HepG2 (cell line): Measurements from ENCODE around the gene LSM14B. TPM values are rescaled to one million over a fixed set of nuclear protein-coding genes. Genes with fewer than 3 reads are reported as not detected.

Experiments used
- CAMTA2 ChIP-seq: sonication (generic); formaldehyde crosslinking; IDR thresholded peaks from 2 replicates; pipeline ENCODE4 v1.4.0; 2020; ENCODE audit warnings: mild to moderate bottlenecking, missing genetic modification reagents, borderline replicate concordance
- CENPX ChIP-seq: sonication (generic); formaldehyde crosslinking; IDR thresholded peaks from 2 replicates; pipeline ENCODE4 v1.9.0; 2021; ENCODE audit warnings: mild to moderate bottlenecking, missing genetic modification reagents, moderate library complexity
- FOXK2 ChIP-seq: fragments of 450-650 bp; IDR thresholded peaks from 2 replicates; pipeline ENCODE4 v1.6.1; 2016
- GZF1 ChIP-seq: sonication (generic); formaldehyde crosslinking; IDR thresholded peaks from 2 replicates; pipeline ENCODE4 v1.5.1; 2020; ENCODE audit warnings: mild to moderate bottlenecking, missing genetic modification reagents
- JDP2 ChIP-seq: sonication (generic); formaldehyde crosslinking; IDR thresholded peaks from 2 replicates; pipeline ENCODE4 v1.8.1; 2022; ENCODE audit warnings: missing genetic modification reagents, borderline replicate concordance
- MAFK ChIP-seq, 2 experiments: IDR thresholded peaks in 1 of 2; conservative IDR thresholded peaks in 1 of 2; 2 replicates each; pipeline ENCODE4 v1.6.1; 2011; ENCODE audit warnings: improper control_type of control experiment in 2 of 2, low read length in 2 of 2
- PRMT3 ChIP-seq: sonication (generic); formaldehyde crosslinking; IDR thresholded peaks from 2 replicates; pipeline ENCODE4 v1.8.1; 2022; ENCODE audit warnings: low read depth, mild to moderate bottlenecking, moderate library complexity, missing genetic modification reagents, borderline replicate concordance
- SP4 ChIP-seq: sonication (generic); formaldehyde crosslinking; IDR thresholded peaks from 2 replicates; pipeline ENCODE4 v1.8.1; 2023; ENCODE audit warnings: mild to moderate bottlenecking, missing genetic modification reagents
- ZBTB3 ChIP-seq: sonication (generic); formaldehyde crosslinking; IDR thresholded peaks from 2 replicates; pipeline ENCODE4 v1.4.0; 2020; ENCODE audit warnings: low read depth, mild to moderate bottlenecking, moderate library complexity, missing genetic modification reagents, borderline replicate concordance
- ZBTB7A ChIP-seq: sonication (generic); formaldehyde crosslinking; IDR thresholded peaks from 2 replicates; pipeline ENCODE4 v1.8.0; 2022; ENCODE audit warnings: mild to moderate bottlenecking, missing genetic modification reagents
- ZNF484 ChIP-seq: sonication (generic); formaldehyde crosslinking; IDR thresholded peaks from 2 replicates; pipeline ENCODE4 v1.5.1; 2020; ENCODE audit warnings: mild to moderate bottlenecking, low read depth, missing genetic modification reagents, borderline replicate concordance
- ZNF737 ChIP-seq: sonication (generic); formaldehyde crosslinking; IDR thresholded peaks from 2 replicates; pipeline ENCODE4 v1.5.0; 2020; ENCODE audit warnings: missing genetic modification reagents, mild to moderate bottlenecking, borderline replicate concordance
- ZNF891 ChIP-seq: sonication (generic); formaldehyde crosslinking; IDR thresholded peaks from 2 replicates; pipeline ENCODE4 v1.5.0; 2020; ENCODE audit warnings: mild to moderate bottlenecking, missing genetic modification reagents
- ZSCAN30 ChIP-seq: sonication (generic); formaldehyde crosslinking; IDR thresholded peaks from 2 replicates; pipeline ENCODE4 v1.5.0; 2020; ENCODE audit warnings: mild to moderate bottlenecking, missing genetic modification reagents
- polyA plus RNA-seq, 8 experiments: library from polyadenylated mRNA; depleted of rRNA in 3 of 8; stranded (reverse) in 7 of 8; unstranded in 1 of 8; fragments of >200 nt; fragmentation: Illumina TruSeq in 4 of 8; extraction: Trizol in 4 of 8; gene quantifications; 2 replicates each; pipeline versions ENCODE4 v1.2.1 to v1.2.3, GENCODE V29; 2011 to 2016; ENCODE audit warnings: low read depth in 4 of 8, missing spikeins in 1 of 8, mixed read lengths in 1 of 8; ENCODE audit not compliant: insufficient read depth in 1 of 8
- total RNA-seq, 5 experiments: library from RNA; depleted of rRNA; stranded (reverse); fragments of >200 nt; fragmentation: Illumina TruSeq; extraction: Trizol; gene quantifications; 2 replicates each; pipeline ENCODE4 v1.2.3, GENCODE V29; 2016; ENCODE audit warnings: low read depth in 1 of 5
- TF ChIP-seq, protein P1 (sequence below): sonication (generic); formaldehyde crosslinking; IDR thresholded peaks from 2 replicates; pipeline ENCODE4 v1.9.0; 2022; ENCODE audit warnings: missing genetic modification reagents, mild to moderate bottlenecking, borderline replicate concordance
- TF ChIP-seq, protein P2 (sequence below): sonication (generic); formaldehyde crosslinking; IDR thresholded peaks from 2 replicates; pipeline ENCODE4 v1.9.0; 2021; ENCODE audit warnings: missing genetic modification reagents, mild to moderate bottlenecking, borderline replicate concordance
- TF ChIP-seq, protein P3 (sequence below): IDR thresholded peaks from 2 replicates; pipeline ENCODE4 v1.6.1; 2016; ENCODE audit warnings: low read depth, control low read depth
- TF ChIP-seq, protein P4 (sequence below): IDR thresholded peaks from 2 replicates; pipeline ENCODE4 v1.6.1; 2016; ENCODE audit warnings: low read depth
- TF ChIP-seq, protein P5 (sequence below): sonication (generic); formaldehyde crosslinking; IDR thresholded peaks from 2 replicates; pipeline ENCODE4 v1.4.0; 2020; ENCODE audit warnings: missing genetic modification reagents

Gene LSM14B
- total and polyA plus RNA-seq, 2 of the 13 experiments (the other 11 are each of a cell fraction or from before 2014, with no cell fraction given) = 43.3 to 79.2 TPM

DNA sequence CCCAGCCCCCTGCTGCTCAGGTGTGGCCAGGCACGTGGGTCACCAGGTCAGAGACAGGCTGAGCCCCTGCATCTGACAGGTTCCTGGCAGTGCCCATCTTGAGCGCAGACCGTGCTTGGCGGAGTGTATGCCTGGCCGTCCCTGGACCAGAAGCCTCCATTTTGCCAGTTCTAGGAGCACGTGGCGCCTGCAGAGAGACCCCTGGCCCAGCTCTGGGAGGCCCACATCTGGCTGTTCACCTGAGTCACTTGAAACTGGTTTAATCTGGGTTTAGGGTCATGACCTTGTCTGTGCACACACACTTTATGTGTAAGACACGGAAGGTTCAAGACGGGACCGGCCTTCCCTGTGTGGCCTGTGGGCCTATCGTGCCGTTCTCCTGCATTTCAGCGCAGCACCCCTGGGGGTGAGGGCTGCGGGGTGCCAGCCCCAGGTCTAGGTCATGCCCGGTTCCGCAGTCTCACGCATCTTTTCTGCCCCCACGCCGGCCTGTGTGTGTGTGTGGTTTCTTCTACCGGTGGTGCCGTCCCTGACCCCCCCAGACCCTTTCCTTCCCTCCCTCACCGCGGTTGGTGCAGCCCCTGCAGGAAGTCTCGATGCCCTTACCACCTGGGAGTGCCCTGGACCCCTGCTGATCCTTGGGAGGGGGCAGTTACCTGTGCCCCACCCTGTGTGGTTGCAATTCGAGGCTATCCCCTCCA lies 35.3 kb downstream of the LSM14B start (continued):
- TF ChIP-seq, protein P1, sequence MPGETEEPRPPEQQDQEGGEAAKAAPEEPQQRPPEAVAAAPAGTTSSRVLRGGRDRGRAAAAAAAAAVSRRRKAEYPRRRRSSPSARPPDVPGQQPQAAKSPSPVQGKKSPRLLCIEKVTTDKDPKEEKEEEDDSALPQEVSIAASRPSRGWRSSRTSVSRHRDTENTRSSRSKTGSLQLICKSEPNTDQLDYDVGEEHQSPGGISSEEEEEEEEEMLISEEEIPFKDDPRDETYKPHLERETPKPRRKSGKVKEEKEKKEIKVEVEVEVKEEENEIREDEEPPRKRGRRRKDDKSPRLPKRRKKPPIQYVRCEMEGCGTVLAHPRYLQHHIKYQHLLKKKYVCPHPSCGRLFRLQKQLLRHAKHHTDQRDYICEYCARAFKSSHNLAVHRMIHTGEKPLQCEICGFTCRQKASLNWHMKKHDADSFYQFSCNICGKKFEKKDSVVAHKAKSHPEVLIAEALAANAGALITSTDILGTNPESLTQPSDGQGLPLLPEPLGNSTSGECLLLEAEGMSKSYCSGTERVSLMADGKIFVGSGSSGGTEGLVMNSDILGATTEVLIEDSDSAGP (CRISPR knock-in tag) = peak; percentile 5; the same call in 1 of the 2 replicates
- TF ChIP-seq PRMT3 (no peak), FOXK2 (no peak), GZF1 (CRISPR knock-in tag) (no peak), CAMTA2 (CRISPR knock-in tag) (no peak), CENPX (CRISPR knock-in tag) (no peak), ZBTB7A (CRISPR knock-in tag) (0 out of 2 replicates have a peak, but pooled peaks have one; percentile 24), ZBTB3 (CRISPR knock-in tag) (no peak), ZNF484 (CRISPR knock-in tag) (no peak), JDP2 (CRISPR knock-in tag) (no peak), ZSCAN30 (CRISPR knock-in tag) (no peak), ZNF891 (no peak), SP4 (CRISPR knock-in tag) (no peak), MAFK (conservative IDR thresholded peaks at IDR 0.05 in 1 of 2, IDR thresholded peaks at IDR 0.05 in 1 of 2; ENCODE audit: low read length in 2 of 2) (no peak), ZNF737 (CRISPR knock-in tag) (no peak)
- TF ChIP-seq, protein P2, sequence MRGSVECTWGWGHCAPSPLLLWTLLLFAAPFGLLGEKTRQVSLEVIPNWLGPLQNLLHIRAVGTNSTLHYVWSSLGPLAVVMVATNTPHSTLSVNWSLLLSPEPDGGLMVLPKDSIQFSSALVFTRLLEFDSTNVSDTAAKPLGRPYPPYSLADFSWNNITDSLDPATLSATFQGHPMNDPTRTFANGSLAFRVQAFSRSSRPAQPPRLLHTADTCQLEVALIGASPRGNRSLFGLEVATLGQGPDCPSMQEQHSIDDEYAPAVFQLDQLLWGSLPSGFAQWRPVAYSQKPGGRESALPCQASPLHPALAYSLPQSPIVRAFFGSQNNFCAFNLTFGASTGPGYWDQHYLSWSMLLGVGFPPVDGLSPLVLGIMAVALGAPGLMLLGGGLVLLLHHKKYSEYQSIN (CRISPR knock-in tag) = no peak
- TF ChIP-seq, protein P3, sequence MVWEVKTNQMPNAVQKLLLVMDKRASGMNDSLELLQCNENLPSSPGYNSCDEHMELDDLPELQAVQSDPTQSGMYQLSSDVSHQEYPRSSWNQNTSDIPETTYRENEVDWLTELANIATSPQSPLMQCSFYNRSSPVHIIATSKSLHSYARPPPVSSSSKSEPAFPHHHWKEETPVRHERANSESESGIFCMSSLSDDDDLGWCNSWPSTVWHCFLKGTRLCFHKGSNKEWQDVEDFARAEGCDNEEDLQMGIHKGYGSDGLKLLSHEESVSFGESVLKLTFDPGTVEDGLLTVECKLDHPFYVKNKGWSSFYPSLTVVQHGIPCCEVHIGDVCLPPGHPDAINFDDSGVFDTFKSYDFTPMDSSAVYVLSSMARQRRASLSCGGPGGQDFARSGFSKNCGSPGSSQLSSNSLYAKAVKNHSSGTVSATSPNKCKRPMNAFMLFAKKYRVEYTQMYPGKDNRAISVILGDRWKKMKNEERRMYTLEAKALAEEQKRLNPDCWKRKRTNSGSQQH (CRISPR knock-in tag) = no peak
- TF ChIP-seq, protein P4, sequence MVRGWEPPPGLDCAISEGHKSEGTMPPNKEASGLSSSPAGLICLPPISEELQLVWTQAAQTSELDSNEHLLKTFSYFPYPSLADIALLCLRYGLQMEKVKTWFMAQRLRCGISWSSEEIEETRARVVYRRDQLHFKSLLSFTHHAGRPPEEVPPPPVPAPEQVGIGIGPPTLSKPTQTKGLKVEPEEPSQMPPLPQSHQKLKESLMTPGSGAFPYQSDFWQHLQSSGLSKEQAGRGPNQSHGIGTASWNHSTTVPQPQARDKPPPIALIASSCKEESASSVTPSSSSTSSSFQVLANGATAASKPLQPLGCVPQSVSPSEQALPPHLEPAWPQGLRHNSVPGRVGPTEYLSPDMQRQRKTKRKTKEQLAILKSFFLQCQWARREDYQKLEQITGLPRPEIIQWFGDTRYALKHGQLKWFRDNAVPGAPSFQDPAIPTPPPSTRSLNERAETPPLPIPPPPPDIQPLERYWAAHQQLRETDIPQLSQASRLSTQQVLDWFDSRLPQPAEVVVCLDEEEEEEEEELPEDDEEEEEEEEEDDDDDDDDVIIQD (CRISPR knock-in tag) = no peak
- TF ChIP-seq, protein P5, sequence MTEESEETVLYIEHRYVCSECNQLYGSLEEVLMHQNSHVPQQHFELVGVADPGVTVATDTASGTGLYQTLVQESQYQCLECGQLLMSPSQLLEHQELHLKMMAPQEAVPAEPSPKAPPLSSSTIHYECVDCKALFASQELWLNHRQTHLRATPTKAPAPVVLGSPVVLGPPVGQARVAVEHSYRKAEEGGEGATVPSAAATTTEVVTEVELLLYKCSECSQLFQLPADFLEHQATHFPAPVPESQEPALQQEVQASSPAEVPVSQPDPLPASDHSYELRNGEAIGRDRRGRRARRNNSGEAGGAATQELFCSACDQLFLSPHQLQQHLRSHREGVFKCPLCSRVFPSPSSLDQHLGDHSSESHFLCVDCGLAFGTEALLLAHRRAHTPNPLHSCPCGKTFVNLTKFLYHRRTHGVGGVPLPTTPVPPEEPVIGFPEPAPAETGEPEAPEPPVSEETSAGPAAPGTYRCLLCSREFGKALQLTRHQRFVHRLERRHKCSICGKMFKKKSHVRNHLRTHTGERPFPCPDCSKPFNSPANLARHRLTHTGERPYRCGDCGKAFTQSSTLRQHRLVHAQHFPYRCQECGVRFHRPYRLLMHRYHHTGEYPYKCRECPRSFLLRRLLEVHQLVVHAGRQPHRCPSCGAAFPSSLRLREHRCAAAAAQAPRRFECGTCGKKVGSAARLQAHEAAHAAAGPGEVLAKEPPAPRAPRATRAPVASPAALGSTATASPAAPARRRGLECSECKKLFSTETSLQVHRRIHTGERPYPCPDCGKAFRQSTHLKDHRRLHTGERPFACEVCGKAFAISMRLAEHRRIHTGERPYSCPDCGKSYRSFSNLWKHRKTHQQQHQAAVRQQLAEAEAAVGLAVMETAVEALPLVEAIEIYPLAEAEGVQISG (CRISPR knock-in tag) = no peak
